ENCODE data around the gene RRP36.

Gene RRP36

GRCh38 chr6:43047998-43048397 is 26.6 kb downstream of the RRP36 start:
- TF ChIP-seq POLR2AphosphoS5 (IDR thresholded peaks at IDR 0.05; ENCODE audit: low read depth) (no peak), CTCF (IDR thresholded peaks at IDR 0.05; ENCODE audit: insufficient read depth, low read length) (no peak), GABPA (IDR thresholded peaks at IDR 0.05; ENCODE audit: low read depth) (no peak), SPI1 (IDR thresholded peaks at IDR 0.05; ENCODE audit: borderline replicate concordance, low read depth) (no peak), REST (IDR thresholded peaks at IDR 0.05; ENCODE audit: insufficient replicate concordance, low read depth) (no peak)
- Histone ChIP-seq H3K27me3 (ENCODE audit: insufficient read depth, poor library complexity, severe bottlenecking) (no peaks in the 10 kb centered on the region), H3K27ac (replicated peaks) (no peak overlapping the region), H3K4me3 (replicated peaks; ENCODE audit: insufficient read depth, low read length) (no peak overlapping the region)
- no peak for DNase-seq (ENCODE audit: low read depth in 1 of 2, low spot score in 1 of 2)

- TF ChIP-seq REST (IDR thresholded peaks at IDR 0.05; ENCODE audit: insufficient replicate concordance, low read depth), result no peak
- no peak for TF ChIP-seq CTCF (IDR thresholded peaks at IDR 0.05; ENCODE audit: insufficient read depth, low read length)
- no peak for TF ChIP-seq SPI1 (IDR thresholded peaks at IDR 0.05; ENCODE audit: borderline replicate concordance, low read depth)
- TF ChIP-seq POLR2AphosphoS5 (IDR thresholded peaks at IDR 0.05; ENCODE audit: low read depth), result no peak
- no peak for TF ChIP-seq GABPA (IDR thresholded peaks at IDR 0.05; ENCODE audit: low read depth)
These were observed 29.6 kb downstream of the RRP36 start for GRCh38 chr6:43050981-43051380.

GRCh38 chr6:43052225-43052841 is 30.9 kb downstream of the RRP36 start:
- no peak for DNase-seq (ENCODE audit: low read depth in 1 of 2, low spot score in 1 of 2)
- no peak for TF ChIP-seq REST (IDR thresholded peaks at IDR 0.05; ENCODE audit: insufficient replicate concordance, low read depth)
- TF ChIP-seq POLR2AphosphoS5 (IDR thresholded peaks at IDR 0.05; ENCODE audit: low read depth), result no peak
- TF ChIP-seq SPI1 (IDR thresholded peaks at IDR 0.05; ENCODE audit: borderline replicate concordance, low read depth), result no peak
- TF ChIP-seq CTCF (IDR thresholded peaks at IDR 0.05; ENCODE audit: insufficient read depth, low read length), result no peak
- no peak for TF ChIP-seq GABPA (IDR thresholded peaks at IDR 0.05; ENCODE audit: low read depth)
- Histone ChIP-seq H3K27ac (replicated peaks) (no peak overlapping the region; the same call in 1 of the 2 replicates), H3K27me3 (ENCODE audit: insufficient read depth, poor library complexity, severe bottlenecking) (no peaks in the 10 kb centered on the region), H3K4me3 (replicated peaks; ENCODE audit: insufficient read depth, low read length) (no peak overlapping the region)

More at GRCh38 chr6:43050981-43051380, 29.6 kb downstream of the RRP36 start:
- H3K27me3 ChIP-seq (ENCODE audit: insufficient read depth, poor library complexity, severe bottlenecking), result no peaks in the 10 kb centered on the region
- no peak overlapping the region for H3K4me3 ChIP-seq (replicated peaks; ENCODE audit: insufficient read depth, low read length)
- DNase-seq (ENCODE audit: low read depth in 1 of 2, low spot score in 1 of 2), result no peak
- H3K27ac ChIP-seq (replicated peaks), result no peak overlapping the region

All from HL-60 (cell line).